GM18505 (cell line): ENCODE data around the gene NACA2.
"Not testable (repeated sequence)": the region's sequence is repeated elsewhere in the genome, so short reads cannot be mapped to it uniquely, and the experiment has no call there.

Experiments used
- ATAC-seq: cut with Tn5 transposase; IDR thresholded peaks from one replicate; pipeline ENCODE4 v1.9.1; 2021; ENCODE audit not compliant: unreplicated experiment
- POLR2A ChIP-seq: IDR thresholded peaks from 4 replicates; pipeline ENCODE4 v1.6.1; 2011; ENCODE audit warnings: borderline replicate concordance; ENCODE audit not compliant: insufficient read depth, insufficient read length; ENCODE audit errors: extremely low read depth

NACA2 gene

DNA sequence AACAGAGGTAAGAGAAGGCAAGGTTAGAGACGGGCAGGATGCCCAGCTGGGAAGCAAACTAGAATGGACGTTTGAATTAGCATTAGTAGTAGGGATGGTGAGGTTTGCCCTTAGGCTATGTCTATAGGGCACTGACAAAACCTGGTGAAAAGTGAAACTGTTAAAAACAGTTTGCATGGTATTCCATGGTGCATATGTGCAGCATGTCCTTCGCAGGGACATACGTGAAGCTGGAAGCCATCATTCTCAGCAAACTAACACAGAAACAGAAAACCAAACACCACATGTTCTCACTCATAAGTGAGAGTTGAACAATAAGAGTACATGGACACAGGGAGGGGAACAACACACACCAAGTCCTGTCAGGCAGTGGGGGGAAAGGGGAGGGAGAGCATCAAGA is 25.8 kb downstream of the NACA2 start:
- TF ChIP-seq POLR2A, result no peak
- no peak for ATAC-seq

DNA sequence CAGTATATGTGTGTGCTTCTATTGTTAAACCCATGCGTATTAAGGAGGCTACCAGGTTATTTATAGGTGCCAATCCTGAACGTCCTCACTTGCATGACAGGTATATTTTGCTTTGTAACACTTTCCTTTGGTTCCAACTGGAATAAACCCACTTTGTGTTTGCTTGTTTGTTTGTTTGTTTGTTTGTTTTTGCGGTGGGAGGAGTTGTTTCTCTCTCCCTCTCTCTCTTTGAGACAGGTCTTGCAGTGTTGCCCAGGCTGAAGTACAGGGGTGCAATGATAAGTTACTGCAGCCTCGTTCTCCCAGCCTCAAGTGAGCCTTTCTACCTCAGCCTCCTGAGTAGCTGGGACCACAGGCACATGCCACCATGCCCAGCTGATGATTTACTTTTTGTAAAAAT is 28.7 kb downstream of the NACA2 start:
- ATAC-seq, result no peak
- TF ChIP-seq POLR2A, result no peak

DNA sequence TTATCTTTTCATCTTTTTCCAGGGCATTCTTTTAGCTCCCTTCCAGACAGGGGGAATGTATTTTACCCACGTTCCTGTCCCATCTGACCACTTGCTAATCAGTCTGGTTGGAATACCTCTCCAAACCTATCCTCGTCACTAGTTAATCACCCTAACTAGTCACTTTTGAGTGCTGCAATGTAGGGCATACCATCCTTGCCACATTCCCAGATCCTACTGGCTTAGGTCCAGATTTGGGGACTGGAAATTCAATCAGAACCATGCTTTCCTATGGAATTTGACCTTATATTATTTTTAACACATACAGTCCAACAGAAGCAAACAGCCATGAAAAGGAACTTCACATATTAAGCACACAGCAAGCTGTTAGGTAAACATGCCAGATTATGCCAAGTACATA is 29.7 kb downstream of the NACA2 start:
- no peak for TF ChIP-seq POLR2A
- ATAC-seq, result no peak

DNA sequence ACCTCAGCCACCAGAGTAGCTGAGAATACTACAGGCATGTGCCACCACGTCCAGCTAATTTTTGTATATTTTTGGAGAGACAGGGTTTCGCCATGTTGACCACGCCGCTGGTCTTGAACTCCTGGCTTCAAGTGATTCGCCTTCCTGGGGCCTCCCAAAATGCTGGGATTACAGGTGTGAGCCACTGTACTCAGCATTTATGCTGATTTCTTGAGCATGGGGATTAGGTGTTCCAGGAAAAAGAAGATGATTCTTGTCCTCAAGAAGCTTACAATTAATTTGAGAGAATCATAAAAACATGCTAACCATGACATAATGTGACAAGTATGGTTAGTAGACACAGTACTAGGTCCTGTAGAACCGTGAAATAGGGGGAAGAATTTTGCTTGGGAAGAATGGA is 30.9 kb downstream of the NACA2 start:
- TF ChIP-seq POLR2A, result no peak
- no peak for ATAC-seq

DNA sequence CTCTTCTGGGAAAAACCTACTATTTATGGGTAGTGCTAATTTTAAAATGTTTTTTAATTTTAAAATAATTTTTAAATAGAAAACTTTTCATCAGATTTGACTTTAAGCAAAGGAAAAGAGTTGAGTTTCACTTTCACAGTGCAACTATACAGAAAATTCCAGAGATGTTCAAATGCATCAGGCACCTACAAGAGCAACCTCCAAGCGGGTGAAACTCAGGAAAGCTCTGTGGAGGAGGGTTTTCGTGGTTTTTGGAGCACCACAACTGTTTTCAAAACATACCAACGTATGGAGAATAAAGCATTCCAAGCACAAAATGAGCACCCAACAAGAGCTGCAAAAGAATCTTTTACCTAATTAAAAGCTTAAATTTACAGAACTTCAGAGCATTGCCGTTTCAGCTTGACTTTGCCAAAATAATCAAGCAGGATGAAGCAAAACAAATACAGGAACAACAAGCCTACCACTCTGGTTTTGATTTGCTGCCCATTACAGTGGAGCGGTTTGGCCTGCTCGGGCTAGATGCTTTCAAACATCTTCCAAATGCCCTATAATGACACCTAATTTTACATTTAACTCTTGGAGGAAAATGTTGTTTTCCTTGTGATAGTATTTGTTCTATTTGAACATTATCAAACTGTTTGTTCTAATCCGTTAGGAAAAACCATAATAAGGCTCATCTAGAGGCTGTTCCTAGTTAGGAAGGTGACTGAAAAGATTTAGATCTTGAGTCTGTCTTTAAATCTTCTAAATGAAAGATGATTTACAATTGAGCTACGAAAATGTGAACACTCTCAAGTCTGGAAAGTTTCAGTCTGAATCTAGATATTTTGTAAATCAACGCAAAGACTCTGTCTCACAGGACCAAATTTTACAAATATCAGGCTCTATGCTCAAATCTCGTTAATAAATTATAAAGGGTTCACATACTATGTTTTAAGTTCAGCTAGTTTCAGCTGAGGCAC is 34.5 kb downstream of the NACA2 start:
- no peak for ATAC-seq
- TF ChIP-seq POLR2A, result no peak

DNA sequence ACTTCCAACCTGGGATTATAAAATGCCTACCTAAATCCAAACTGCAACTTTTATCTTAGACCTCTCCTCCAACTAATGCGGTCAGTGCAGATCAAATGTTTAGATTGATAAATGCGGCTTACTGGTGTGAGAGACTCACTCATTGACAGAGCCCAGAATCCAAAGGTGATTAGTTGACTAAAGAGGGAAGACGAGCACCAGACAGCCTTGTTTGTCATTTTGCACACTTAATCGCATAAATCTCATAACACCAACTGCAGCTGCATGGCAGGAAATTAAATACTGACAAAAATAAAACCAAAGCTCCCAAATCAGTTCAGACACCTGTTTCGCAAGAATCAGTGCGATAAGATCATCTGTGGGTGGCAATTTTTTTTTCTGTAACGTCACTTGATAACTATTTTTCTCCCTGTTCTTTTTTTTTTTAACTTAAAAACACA is 35.9 kb downstream of the NACA2 start:
- ATAC-seq, result no peak

DNA sequence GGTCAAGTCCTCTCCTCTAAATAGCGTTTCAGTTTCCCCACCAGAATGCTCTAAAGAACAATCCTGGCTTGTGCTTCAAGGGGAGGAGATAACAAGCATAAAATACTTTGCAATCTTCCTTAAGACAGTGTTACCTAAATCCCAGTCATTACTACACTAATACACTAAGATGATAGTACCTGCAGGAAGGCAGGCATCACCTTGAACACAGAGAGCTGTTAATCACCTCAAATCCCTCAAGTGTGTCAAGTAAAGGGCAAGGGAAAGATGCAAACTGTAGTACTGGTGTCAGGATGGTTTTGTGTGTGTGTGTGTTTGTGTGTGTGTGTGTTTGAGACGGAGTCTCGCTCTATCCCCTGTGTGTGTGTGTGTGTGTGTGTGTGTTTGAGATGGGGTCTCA is 36.8 kb downstream of the NACA2 start:
- no peak for TF ChIP-seq POLR2A
- ATAC-seq, result no peak

More for the DNA sequence above, 35.9 kb downstream of the NACA2 start:
- no peak for TF ChIP-seq POLR2A

DNA sequence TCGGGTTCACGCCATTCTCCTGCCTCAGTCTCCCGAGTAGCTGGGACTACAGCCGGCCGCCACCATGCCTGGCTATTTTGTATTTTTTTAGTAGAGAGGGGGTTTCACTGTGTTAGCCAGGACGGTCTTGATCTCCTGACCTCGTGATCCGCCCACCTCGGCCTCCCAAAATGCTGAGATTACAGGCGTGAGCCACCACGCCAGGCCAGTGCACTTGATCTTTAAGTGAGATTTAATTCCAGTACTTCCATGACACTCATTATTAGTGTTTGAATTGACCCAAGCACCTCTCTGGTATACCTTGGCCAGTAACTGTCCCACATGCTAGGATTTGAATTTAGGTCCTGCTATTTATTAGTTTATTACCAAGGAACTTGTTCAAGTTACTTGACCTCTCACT is 38.5 kb downstream of the NACA2 start:
- ATAC-seq, result not testable (repeated sequence)

DNA sequence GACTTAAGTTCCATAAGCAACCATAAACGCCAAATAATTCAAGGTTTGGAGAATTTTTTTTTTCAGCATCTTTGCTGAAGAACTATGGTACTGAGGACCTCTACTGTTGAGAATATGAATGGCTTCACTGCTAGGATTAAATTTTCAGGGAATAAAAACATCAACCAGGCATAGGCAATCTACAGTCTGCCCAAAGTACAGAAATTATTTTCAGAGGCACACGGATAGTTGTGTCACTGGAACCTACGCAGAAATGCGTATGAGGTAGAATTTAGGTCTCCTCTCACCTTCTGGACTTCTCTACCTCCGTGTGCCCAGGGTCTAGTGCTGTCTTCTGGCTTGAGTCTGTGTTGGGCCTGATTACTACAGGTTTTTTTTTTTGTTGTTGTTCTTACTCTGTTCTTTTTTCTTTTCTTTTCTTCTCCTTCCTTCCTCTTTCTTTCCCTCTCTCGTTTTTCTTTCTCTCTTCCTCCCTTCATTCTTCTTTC is 39.7 kb downstream of the NACA2 start:
- TF ChIP-seq POLR2A, result no peak
- no peak for ATAC-seq

DNA sequence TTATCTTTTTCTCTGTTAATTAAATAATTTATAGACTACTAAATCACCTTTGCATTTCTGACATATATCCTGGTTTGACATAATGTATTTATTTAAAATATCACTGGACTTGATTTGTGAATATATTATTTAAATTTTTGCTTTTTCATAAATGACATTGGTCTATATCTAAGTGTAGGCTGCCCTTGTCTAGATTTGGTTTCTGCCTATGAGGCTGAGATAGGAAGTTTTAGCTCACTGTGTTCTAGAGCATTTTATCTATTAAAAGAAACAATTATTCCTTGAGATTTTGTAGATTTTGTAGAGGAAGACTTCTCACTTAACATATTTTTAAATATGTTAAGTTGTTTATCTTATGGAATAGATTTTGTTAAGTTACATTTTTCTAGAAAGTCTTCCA is 43.9 kb downstream of the NACA2 start:
- no peak for ATAC-seq
- TF ChIP-seq POLR2A, result no peak

DNA sequence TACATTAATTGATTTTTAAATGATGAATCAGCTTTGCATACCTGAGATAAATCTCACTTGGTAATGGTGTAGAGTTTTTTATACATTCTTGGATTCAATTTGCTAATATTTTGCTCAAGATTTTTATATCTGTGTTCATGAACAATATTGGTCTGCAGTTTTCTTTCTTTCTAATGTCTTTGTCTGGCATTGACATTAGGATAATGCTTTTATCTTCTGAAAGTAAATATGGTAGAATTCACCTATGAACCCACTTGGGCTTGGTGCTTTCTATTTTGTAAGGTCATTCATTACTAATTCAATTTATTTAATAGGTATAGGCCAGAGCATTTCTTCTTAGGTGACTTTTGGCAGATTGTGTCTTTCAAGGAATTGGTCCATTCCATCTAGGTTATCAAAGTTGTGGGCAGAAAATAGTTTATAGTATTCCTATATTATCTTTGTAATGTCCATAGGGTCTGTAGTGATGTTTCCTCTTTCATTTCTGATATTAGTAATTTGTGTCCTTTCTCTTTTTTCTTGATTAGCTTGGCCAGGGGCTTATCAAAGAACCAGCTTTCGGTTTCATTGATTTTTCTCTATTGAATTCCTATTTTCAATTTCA is 45.6 kb downstream of the NACA2 start:
- ATAC-seq, result no peak
- TF ChIP-seq POLR2A, result no peak

DNA sequence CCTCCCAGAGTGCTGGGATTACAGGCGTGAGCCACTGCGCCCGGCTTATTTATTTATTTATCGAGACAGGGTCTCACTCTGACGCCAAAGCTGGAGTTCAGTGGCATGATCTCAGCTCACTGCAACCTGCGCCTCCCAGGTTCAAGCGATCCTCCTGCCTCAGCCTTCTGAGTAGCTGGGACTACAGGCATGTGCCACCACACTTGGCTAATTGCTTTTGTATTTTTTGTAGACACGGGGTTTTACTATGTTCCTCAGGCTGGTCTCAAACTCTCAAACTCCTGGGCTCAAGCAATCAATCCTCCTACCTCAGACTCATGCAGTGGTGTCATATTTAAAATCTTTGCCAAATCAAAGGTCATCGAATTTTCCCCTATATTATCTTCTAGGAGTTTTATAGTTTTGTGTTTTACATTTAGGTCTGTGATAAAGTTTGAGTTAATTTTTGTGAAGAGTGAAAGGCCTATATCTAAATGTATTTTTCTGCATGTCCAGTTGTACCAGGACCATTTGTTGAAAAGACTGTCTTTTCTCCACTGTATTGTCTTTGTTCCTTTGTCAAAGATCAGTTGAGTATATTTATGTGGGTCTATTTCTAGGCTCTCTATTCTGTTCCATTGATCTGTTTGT is 47.1 kb downstream of the NACA2 start:
- no peak for TF ChIP-seq POLR2A
- ATAC-seq, result no peak

DNA sequence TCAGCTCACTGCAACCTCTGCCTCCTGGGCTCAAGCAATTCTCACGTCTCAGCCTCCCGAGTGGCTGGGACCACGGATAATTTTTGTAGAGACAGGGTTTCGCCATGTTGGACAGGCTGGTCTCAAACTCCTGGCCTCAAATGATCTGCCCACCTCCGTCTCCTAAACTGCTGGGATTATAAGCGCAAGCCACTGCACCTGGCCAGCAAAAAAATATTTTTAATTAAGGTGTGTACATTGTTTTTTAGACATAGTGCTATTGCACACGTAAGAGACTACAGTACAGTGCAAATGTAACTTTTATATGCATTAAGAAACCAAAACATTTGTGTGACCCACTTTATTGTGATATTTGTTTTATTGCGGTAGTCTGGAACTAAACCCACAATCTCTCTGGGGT is 49.0 kb downstream of the NACA2 start:
- no peak for TF ChIP-seq POLR2A
- ATAC-seq, result no peak

DNA sequence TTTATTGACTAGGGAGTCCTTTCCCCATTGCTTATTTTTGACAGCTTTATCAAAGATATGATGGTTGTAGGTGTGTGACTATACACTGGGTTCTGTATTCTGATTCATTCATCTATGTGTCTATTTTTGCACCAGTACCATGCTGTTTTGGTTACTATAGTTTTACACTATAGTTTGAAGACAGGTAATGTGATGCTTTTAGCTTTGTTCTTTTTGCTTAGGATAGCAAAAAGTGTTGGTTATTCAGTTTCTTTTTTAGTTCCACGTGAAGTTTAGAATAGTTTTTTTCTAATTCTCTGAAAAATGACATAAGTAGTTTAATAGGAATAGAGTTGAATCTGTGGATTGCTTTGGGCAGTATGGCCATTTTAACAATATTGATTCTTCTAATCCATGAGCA is 50.1 kb downstream of the NACA2 start:
- TF ChIP-seq POLR2A, result no peak
- ATAC-seq, result no peak
